A549 (cell line): Measurements from ENCODE around the gene ANGEL2.

ENCODE experiments used
- CTCF ChIP-seq: fragments of >200 bp; sonication (Bioruptor Twin); formaldehyde crosslinking; IDR thresholded peaks from 3 replicates; pipeline ENCODE4 v1.5.1; 2016
- HDAC2 ChIP-seq: fragments of 200-600 bp; sonication (generic); IDR thresholded peaks from 2 replicates; pipeline ENCODE4 v1.6.1; 2016
- JUNB ChIP-seq: fragments of >200 bp; sonication (Bioruptor Twin); formaldehyde crosslinking; IDR thresholded peaks from 2 replicates; pipeline ENCODE4 v1.6.1; 2016
- MAX ChIP-seq: IDR thresholded peaks from 2 replicates; pipeline ENCODE4 v1.6.1; 2012
- PHF8 ChIP-seq: fragments of 200-600 bp; sonication (generic); IDR thresholded peaks from 2 replicates; pipeline ENCODE4 v1.6.1; 2016; ENCODE audit warnings: low read depth, mild to moderate bottlenecking, antibody characterized with exemption, moderate library complexity, borderline replicate concordance
- POLR2A ChIP-seq: IDR thresholded peaks from 2 replicates; pipeline ENCODE4 v1.6.1; 2012; ENCODE audit warnings: mild to moderate bottlenecking, low read length
- RARB ChIP-seq: fragments of 250-450 bp; sonication (Bioruptor Pico); IDR thresholded peaks from 2 replicates; pipeline ENCODE4 v1.8.0; 2021; ENCODE audit warnings: mild to moderate bottlenecking, moderate library complexity
- RCOR1 ChIP-seq: fragments of 150-350 bp; IDR thresholded peaks from 2 replicates; pipeline ENCODE4 v1.6.1; 2014; ENCODE audit warnings: antibody characterized with exemption, low read length, low read depth
- ZFP36 ChIP-seq: fragments of 450-650 bp; IDR thresholded peaks from 2 replicates; pipeline ENCODE4 v1.6.1; 2014; ENCODE audit warnings: borderline replicate concordance; ENCODE audit not compliant: partially characterized antibody
- ZNF302 ChIP-seq: fragments of 250-450 bp; sonication (Bioruptor Pico); IDR thresholded peaks from 2 replicates; pipeline ENCODE4 v1.9.0; 2021; ENCODE audit warnings: inconsistent platforms, mild to moderate bottlenecking, moderate library complexity
- TF ChIP-seq, protein P1 (sequence below): fragments of 200-600 bp; sonication (generic); IDR thresholded peaks from 2 replicates; pipeline ENCODE4 v1.6.1; 2016; ENCODE audit warnings: antibody characterized with exemption, mild to moderate bottlenecking, moderate library complexity
- TF ChIP-seq, protein P2 (sequence below): fragments of >200 bp; sonication (Bioruptor Twin); formaldehyde crosslinking; IDR thresholded peaks from 3 replicates; pipeline ENCODE4 v1.6.1; 2016

GRCh38 chr1:212951126-212951946 is 64.3 kb downstream of the ANGEL2 start:
- no peak for TF ChIP-seq CTCF
- no peak for TF ChIP-seq RCOR1
- no peak for TF ChIP-seq PHF8
- TF ChIP-seq, protein P1, sequence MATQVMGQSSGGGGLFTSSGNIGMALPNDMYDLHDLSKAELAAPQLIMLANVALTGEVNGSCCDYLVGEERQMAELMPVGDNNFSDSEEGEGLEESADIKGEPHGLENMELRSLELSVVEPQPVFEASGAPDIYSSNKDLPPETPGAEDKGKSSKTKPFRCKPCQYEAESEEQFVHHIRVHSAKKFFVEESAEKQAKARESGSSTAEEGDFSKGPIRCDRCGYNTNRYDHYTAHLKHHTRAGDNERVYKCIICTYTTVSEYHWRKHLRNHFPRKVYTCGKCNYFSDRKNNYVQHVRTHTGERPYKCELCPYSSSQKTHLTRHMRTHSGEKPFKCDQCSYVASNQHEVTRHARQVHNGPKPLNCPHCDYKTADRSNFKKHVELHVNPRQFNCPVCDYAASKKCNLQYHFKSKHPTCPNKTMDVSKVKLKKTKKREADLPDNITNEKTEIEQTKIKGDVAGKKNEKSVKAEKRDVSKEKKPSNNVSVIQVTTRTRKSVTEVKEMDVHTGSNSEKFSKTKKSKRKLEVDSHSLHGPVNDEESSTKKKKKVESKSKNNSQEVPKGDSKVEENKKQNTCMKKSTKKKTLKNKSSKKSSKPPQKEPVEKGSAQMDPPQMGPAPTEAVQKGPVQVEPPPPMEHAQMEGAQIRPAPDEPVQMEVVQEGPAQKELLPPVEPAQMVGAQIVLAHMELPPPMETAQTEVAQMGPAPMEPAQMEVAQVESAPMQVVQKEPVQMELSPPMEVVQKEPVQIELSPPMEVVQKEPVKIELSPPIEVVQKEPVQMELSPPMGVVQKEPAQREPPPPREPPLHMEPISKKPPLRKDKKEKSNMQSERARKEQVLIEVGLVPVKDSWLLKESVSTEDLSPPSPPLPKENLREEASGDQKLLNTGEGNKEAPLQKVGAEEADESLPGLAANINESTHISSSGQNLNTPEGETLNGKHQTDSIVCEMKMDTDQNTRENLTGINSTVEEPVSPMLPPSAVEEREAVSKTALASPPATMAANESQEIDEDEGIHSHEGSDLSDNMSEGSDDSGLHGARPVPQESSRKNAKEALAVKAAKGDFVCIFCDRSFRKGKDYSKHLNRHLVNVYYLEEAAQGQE: no peak
- TF ChIP-seq RARB (CRISPR knock-in tag): no peak
- TF ChIP-seq POLR2A: no peak
- TF ChIP-seq, protein P2, sequence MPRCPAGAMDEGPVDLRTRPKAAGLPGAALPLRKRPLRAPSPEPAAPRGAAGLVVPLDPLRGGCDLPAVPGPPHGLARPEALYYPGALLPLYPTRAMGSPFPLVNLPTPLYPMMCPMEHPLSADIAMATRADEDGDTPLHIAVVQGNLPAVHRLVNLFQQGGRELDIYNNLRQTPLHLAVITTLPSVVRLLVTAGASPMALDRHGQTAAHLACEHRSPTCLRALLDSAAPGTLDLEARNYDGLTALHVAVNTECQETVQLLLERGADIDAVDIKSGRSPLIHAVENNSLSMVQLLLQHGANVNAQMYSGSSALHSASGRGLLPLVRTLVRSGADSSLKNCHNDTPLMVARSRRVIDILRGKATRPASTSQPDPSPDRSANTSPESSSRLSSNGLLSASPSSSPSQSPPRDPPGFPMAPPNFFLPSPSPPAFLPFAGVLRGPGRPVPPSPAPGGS: no peak
- TF ChIP-seq MAX: no peak
- no peak for TF ChIP-seq HDAC2
- no peak for TF ChIP-seq JUNB
- TF ChIP-seq ZFP36: no peak
- no peak for TF ChIP-seq ZNF302
